ENCODE data around the gene IGSF21. TPM values are rescaled to one million over a fixed set of nuclear protein-coding genes. Genes with fewer than 3 reads are reported as not detected.

The IGSF21 gene
- total RNA-seq, 1 donor from 2014 or later: 3.2 TPM

DNA sequence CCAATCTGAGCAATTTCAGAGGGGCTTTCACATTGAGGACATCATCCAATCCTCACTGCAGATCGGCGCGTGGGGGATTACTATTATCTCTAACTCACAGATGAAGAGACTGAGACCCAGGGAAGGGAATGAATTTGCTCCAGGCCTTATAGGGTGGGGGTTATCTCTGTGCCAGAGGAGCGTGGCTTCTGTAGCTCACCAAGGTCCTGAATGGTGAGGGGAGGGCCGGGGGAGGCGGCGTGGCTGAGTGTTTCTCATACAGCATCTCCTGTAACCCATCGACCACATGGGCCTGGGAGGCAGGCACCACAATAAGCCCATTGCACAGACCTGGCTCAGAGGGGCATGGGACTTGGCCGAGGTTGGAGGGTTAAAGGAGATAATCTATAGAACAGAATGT is 230.2 kb downstream of the IGSF21 start:
- no peaks in the 10 kb centered on the region for H3K4me1 ChIP-seq

DNA sequence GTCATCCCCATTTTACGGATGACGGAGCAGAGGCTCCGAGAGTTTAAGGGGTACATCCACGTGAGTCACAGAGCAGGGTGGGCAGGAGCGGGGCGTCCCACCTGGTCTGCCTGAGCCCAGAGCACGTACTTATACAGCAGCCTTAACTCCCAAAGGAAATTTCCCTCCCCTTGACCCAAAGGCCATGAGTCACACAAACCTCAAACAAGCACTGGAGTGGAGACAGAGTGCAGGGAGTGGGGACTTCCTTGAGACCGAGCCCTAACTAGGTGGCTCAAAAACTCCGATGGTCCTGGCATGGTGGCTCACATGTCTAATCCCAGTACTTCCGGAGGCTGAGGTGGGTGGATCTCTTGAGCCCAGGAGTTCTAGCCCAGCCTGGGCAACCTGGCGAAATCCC is 231.6 kb downstream of the IGSF21 start:
- Histone ChIP-seq H3K9me3 (no peaks in the 10 kb centered on the region), H3K27me3 (no peaks in the 10 kb centered on the region), H3K4me1 (no peaks in the 10 kb centered on the region), H3K36me3 (no peaks in the 10 kb centered on the region), H3K27ac (no peak overlapping the region), H3K4me3 (no peak overlapping the region)
- TF ChIP-seq, protein P1, sequence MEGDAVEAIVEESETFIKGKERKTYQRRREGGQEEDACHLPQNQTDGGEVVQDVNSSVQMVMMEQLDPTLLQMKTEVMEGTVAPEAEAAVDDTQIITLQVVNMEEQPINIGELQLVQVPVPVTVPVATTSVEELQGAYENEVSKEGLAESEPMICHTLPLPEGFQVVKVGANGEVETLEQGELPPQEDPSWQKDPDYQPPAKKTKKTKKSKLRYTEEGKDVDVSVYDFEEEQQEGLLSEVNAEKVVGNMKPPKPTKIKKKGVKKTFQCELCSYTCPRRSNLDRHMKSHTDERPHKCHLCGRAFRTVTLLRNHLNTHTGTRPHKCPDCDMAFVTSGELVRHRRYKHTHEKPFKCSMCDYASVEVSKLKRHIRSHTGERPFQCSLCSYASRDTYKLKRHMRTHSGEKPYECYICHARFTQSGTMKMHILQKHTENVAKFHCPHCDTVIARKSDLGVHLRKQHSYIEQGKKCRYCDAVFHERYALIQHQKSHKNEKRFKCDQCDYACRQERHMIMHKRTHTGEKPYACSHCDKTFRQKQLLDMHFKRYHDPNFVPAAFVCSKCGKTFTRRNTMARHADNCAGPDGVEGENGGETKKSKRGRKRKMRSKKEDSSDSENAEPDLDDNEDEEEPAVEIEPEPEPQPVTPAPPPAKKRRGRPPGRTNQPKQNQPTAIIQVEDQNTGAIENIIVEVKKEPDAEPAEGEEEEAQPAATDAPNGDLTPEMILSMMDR (IDR thresholded peaks at IDR 0.05): no peak
- TF ChIP-seq POLR2AphosphoS5 (IDR thresholded peaks at IDR 0.05; ENCODE audit: insufficient read depth in 1 of 2, low read depth in 1 of 2) (no peak), POLR2A (IDR thresholded peaks at IDR 0.05) (no peak)
- DNase-seq (ENCODE audit: extremely low spot score in 2 of 2): no peak
- intact Hi-C loops (cut with DNase I): no loop called here

More for the DNA sequence above, 230.2 kb downstream of the IGSF21 start:
- H3K27me3 ChIP-seq: no peaks in the 10 kb centered on the region
- intact Hi-C loops (cut with DNase I): no loop called here
- H3K4me3 ChIP-seq: no peak overlapping the region
- no peak for TF ChIP-seq POLR2A (IDR thresholded peaks at IDR 0.05)
- DNase-seq (ENCODE audit: extremely low spot score in 2 of 2): no peak
- H3K36me3 ChIP-seq: no peaks in the 10 kb centered on the region
- H3K9me3 ChIP-seq: no peaks in the 10 kb centered on the region
- no peak overlapping the region for H3K27ac ChIP-seq

DNA sequence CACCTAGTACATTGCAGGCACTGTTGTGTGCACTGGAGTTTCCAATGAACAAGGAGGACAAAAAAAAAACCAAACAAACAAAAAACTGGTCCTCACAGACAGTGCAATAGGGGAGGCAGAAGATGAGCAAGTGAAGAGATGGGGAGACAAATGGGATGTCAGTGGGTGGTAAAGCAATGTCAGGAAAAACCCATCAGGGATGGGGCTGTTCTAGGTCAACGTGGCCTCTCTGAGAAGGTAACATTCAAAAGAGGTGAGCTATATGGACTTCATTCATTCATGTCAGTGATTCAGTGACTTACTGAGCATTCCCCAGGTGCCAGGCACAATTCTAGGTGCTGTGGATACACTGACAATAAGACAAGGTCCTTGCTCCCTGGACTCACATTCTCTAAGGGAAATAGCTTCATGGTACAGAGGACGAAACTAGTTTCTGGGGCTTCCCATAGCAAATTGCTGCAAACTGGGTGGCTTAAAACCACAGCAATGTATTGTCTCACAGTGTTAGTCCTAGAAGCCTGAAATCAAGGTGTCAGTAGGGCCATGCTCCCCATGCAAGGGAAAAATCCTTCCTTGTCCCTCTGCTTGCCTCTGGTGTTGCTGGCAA is 232.7 kb downstream of the IGSF21 start:
- no peaks in the 10 kb centered on the region for H3K9me3 ChIP-seq
- intact Hi-C loops (cut with DNase I): no loop called here
- no peaks in the 10 kb centered on the region for H3K27me3 ChIP-seq
- H3K4me1 ChIP-seq: no peaks in the 10 kb centered on the region
- no peak for DNase-seq (ENCODE audit: extremely low spot score in 2 of 2)
- TF ChIP-seq POLR2AphosphoS5 (IDR thresholded peaks at IDR 0.05; ENCODE audit: insufficient read depth in 1 of 2, low read depth in 1 of 2) (no peak), POLR2A (IDR thresholded peaks at IDR 0.05) (no peak)
- TF ChIP-seq, protein P1 (IDR thresholded peaks at IDR 0.05): no peak
- no peaks in the 10 kb centered on the region for H3K36me3 ChIP-seq
- H3K4me3 ChIP-seq: no peak overlapping the region
- H3K27ac ChIP-seq: no peak overlapping the region

DNA sequence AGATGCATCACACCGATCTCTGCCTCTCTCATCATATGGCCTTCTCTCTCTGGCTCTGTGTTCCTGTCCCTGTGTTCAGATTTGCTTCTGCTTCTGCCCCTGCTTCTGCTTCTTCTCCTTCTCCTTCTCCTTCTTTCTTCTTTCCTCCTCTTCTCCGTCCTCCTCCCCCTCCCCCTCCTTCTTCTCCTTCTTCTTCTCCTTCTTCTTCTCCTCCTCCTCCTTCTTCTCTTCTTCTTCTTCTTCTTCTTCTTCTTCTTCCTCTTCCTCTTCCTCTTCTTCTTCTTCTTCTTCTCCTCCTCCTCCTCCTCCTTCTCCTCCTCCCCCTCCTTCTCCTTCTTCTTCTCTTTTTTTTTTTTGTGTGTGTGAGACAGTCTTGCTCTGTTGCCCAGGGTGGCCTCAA is 233.2 kb downstream of the IGSF21 start:
- DNase-seq (ENCODE audit: extremely low spot score in 2 of 2): no peak
- Histone ChIP-seq H3K36me3 (no peaks in the 10 kb centered on the region), H3K27ac (no peak overlapping the region), H3K4me3 (no peak overlapping the region), H3K27me3 (no peaks in the 10 kb centered on the region), H3K9me3 (no peaks in the 10 kb centered on the region), H3K4me1 (no peaks in the 10 kb centered on the region)
- intact Hi-C loops (cut with DNase I): no loop called here
- no peak for TF ChIP-seq POLR2A (IDR thresholded peaks at IDR 0.05)
- TF ChIP-seq POLR2AphosphoS5 (IDR thresholded peaks at IDR 0.05; ENCODE audit: insufficient read depth in 1 of 2, low read depth in 1 of 2): no peak
- TF ChIP-seq, protein P1 (IDR thresholded peaks at IDR 0.05): no peak

DNA sequence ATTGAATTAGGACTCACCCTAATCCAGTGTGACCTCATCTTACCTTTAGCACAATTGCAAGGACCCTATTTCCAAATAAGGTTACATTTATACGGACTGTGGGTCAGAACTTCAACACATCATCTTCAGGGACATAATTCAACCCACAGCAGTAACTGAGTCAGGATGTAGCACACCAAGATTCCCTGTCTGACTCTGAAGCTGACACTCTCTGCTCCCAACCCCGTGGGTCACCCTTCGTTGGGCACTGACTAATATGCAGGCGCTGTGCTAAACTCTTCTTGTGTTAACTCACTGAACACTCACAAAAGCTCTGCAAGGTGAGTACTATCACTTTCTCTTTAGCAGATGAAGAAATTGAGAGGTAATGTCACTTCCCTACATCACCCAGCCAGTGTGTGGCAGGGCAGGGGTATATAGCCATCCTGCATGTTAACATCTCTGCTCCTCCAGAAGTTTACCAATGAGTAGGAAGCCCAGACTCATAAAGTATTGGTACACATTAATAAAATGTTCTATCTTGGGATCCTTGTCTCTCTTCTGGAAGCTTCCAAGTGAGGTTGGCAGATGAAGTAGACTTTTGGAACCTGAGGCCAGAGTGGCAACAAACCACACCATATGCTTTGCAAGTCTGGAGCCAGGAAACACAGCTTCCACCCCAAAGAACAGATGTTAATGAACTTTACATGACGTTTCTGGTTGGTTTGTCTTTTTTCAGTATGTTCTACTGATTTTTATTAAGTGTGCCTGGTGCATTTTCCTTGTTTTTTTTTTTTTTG is 233.9 kb downstream of the IGSF21 start:
- H3K27ac ChIP-seq: no peak overlapping the region
- H3K9me3 ChIP-seq: no peaks in the 10 kb centered on the region
- H3K4me3 ChIP-seq: no peak overlapping the region
- TF ChIP-seq POLR2AphosphoS5 (IDR thresholded peaks at IDR 0.05; ENCODE audit: insufficient read depth in 1 of 2, low read depth in 1 of 2): no peak
- TF ChIP-seq, protein P1 (IDR thresholded peaks at IDR 0.05): no peak
- TF ChIP-seq POLR2A (IDR thresholded peaks at IDR 0.05): no peak
- no peak for DNase-seq (ENCODE audit: extremely low spot score in 2 of 2)
- H3K4me1 ChIP-seq: no peaks in the 10 kb centered on the region
- no peaks in the 10 kb centered on the region for H3K27me3 ChIP-seq
- H3K36me3 ChIP-seq: no peaks in the 10 kb centered on the region
- intact Hi-C loops (cut with DNase I): no loop called here

All from vagina (tissue), 2 donors.